ENCODE data around the gene SCGB2A2. TPM values are rescaled to one million over a fixed set of nuclear protein-coding genes. Genes with fewer than 3 reads are reported as not detected.

The SCGB2A2 gene
- total RNA-seq, 1 experiment from 2014 or later, result not detected

GRCh38 chr11:62306227-62306626 lies 36.3 kb downstream of the SCGB2A2 start:
- Mint-ChIP-seq H3K4me3 (no peak overlapping the region), H3K4me1 (no peaks in the 10 kb centered on the region), H3K36me3 (peaks cover 6% of the 10 kb centered on the region; the same call in 1 of the 2 replicates), H3K27me3 (ENCODE audit: low read depth) (peaks cover 5% of the 10 kb centered on the region), H3K27ac (no peak overlapping the region), H3K9me3 (peaks cover 23% of the 10 kb centered on the region)
- no peak for DNase-seq (ENCODE audit: low spot score)
- ChIA-PET CTCF (interaction anchor here (0.7 to 1.6 kb wide), 7 partner anchors 9 to 436 kb away, joined by 3 to 9 read pairs (median 4); no protein-coding TSS in a partner anchor), POLR2A (no interaction called here)
- ATAC-seq, result no peak
- TF ChIP-seq TEAD4 (CRISPR knock-in tag; IDR thresholded peaks at IDR 0.05) (no peak), SMAD3 (CRISPR knock-in tag; IDR thresholded peaks at IDR 0.05; ENCODE audit: borderline replicate concordance) (no peak), MXD4 (CRISPR knock-in tag; IDR thresholded peaks at IDR 0.05; ENCODE audit: borderline replicate concordance) (no peak), ZNF138 (CRISPR knock-in tag; conservative IDR thresholded peaks at IDR 0.05) (no peak), ZNF232 (CRISPR knock-in tag; IDR thresholded peaks at IDR 0.05) (no peak), ZMAT4 (CRISPR knock-in tag; IDR thresholded peaks at IDR 0.05) (no peak), FOXP1 (CRISPR knock-in tag; IDR thresholded peaks at IDR 0.05; ENCODE audit: borderline replicate concordance) (no peak), AR (CRISPR knock-in tag; IDR thresholded peaks at IDR 0.05) (no peak), TEAD1 (CRISPR knock-in tag; IDR thresholded peaks at IDR 0.05) (no peak), ZNF396 (CRISPR knock-in tag; IDR thresholded peaks at IDR 0.05; ENCODE audit: borderline replicate concordance) (no peak)
- TF ChIP-seq, protein P1, sequence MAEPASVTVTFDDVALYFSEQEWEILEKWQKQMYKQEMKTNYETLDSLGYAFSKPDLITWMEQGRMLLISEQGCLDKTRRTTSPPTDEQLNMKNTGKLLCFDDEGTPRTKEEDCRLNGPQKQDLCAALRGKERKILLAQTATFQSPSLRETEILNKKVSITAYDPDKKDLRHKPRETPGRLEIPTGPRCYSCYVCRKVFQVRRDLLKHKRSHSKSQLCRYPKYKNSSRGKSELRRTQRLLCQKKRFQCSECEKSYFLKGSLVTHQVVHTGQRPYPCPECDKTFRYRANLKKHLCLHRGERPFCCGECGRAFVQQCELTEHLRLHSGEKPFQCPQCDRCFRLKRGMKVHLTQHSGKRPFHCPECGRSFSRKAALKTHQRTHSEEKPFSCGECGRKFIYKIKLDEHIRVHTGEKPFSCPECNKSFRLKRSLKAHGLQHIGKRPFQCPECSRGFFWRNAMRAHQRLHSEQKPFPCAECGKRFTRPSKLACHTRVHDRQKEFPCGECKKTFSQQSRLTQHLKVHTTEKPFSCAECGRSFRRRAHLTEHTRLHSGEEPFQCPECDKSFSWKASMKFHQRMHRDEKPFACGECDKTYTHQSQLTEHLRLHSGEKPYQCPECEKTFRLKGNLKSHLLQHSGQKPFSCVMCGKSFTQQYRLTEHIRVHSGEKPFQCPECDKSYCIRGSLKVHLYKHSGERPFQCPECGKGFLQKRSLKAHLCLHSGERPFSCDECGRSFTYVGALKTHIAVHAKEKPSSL (CRISPR knock-in tag; conservative IDR thresholded peaks at IDR 0.05), result no peak

DNA sequence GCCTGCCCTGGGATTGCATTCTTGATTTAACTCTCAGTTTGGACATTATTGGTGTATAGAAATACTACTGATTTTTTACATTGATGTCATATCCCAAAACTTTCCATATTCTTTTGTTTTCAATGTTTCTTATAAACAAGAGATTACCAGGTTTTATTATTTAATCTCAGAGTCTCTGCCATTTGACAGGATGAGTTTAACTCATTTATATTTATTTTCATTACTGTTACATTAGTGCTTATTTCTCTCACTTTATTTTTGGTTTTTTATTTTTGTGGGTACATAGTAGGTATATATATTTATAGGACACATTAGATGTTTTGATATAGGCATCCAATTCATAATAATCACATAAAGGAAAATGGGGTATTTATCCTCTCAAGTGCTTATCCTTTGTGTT lies 38.0 kb downstream of the SCGB2A2 start:
- POLR2A ChIA-PET, result no interaction called here
- peaks cover 6% of the 10 kb centered on the region; the same call in 1 of the 2 replicates for H3K36me3 Mint-ChIP-seq
- ATAC-seq, result no peak
- no peak overlapping the region for H3K4me3 Mint-ChIP-seq
- CTCF ChIA-PET, result no interaction called here
- no peak overlapping the region for H3K27ac Mint-ChIP-seq
- no peaks in the 10 kb centered on the region for H3K4me1 Mint-ChIP-seq
- H3K27me3 Mint-ChIP-seq (ENCODE audit: low read depth), result peaks cover 3% of the 10 kb centered on the region; the same call in 1 of the 2 replicates
- peaks cover 23% of the 10 kb centered on the region for H3K9me3 Mint-ChIP-seq
- no peak for DNase-seq (ENCODE audit: low spot score)
- no peak for TF ChIP-seq ERG (CRISPR knock-in tag; IDR thresholded peaks at IDR 0.05)
- TF ChIP-seq ATF6 (CRISPR knock-in tag; IDR thresholded peaks at IDR 0.05), result no peak
- TF ChIP-seq GTF2I (CRISPR knock-in tag; conservative IDR thresholded peaks at IDR 0.05), result no peak
- TF ChIP-seq ETV6 (CRISPR knock-in tag; IDR thresholded peaks at IDR 0.05), result no peak
- TF ChIP-seq ZNF219 (CRISPR knock-in tag; IDR thresholded peaks at IDR 0.05; ENCODE audit: borderline replicate concordance), result no peak
- TF ChIP-seq, protein P1 (CRISPR knock-in tag; conservative IDR thresholded peaks at IDR 0.05), result no peak
- TF ChIP-seq ZNF416 (CRISPR knock-in tag; IDR thresholded peaks at IDR 0.05), result no peak
- TF ChIP-seq TEAD4 (CRISPR knock-in tag; IDR thresholded peaks at IDR 0.05), result no peak
- TF ChIP-seq, protein P2, sequence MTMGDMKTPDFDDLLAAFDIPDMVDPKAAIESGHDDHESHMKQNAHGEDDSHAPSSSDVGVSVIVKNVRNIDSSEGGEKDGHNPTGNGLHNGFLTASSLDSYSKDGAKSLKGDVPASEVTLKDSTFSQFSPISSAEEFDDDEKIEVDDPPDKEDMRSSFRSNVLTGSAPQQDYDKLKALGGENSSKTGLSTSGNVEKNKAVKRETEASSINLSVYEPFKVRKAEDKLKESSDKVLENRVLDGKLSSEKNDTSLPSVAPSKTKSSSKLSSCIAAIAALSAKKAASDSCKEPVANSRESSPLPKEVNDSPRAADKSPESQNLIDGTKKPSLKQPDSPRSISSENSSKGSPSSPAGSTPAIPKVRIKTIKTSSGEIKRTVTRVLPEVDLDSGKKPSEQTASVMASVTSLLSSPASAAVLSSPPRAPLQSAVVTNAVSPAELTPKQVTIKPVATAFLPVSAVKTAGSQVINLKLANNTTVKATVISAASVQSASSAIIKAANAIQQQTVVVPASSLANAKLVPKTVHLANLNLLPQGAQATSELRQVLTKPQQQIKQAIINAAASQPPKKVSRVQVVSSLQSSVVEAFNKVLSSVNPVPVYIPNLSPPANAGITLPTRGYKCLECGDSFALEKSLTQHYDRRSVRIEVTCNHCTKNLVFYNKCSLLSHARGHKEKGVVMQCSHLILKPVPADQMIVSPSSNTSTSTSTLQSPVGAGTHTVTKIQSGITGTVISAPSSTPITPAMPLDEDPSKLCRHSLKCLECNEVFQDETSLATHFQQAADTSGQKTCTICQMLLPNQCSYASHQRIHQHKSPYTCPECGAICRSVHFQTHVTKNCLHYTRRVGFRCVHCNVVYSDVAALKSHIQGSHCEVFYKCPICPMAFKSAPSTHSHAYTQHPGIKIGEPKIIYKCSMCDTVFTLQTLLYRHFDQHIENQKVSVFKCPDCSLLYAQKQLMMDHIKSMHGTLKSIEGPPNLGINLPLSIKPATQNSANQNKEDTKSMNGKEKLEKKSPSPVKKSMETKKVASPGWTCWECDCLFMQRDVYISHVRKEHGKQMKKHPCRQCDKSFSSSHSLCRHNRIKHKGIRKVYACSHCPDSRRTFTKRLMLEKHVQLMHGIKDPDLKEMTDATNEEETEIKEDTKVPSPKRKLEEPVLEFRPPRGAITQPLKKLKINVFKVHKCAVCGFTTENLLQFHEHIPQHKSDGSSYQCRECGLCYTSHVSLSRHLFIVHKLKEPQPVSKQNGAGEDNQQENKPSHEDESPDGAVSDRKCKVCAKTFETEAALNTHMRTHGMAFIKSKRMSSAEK (CRISPR knock-in tag; IDR thresholded peaks at IDR 0.05; ENCODE audit: borderline replicate concordance), result no peak

Measured in WTC11 (cell line).